HG03565 (cell line): ENCODE data around the gene PYHIN1.

Source experiments
- ATAC-seq: cut with Tn5 transposase; IDR thresholded peaks from one replicate; pipeline ENCODE4 v1.9.1; 2021; ENCODE audit warnings: mild to moderate bottlenecking, moderate library complexity; ENCODE audit not compliant: unreplicated experiment

Gene PYHIN1

GRCh38 chr1:159011751-159012150 lies 80.4 kb downstream of the PYHIN1 start:
- no peak for ATAC-seq

- ATAC-seq = peak; percentile 26
Observed at GRCh38 chr1:159012495-159012894, 81.1 kb downstream of the PYHIN1 start.

- ATAC-seq = no peak
Observed at GRCh38 chr1:159014003-159014571, 82.7 kb downstream of the PYHIN1 start.

GRCh38 chr1:159014851-159015250 lies 83.5 kb downstream of the PYHIN1 start:
- no peak for ATAC-seq

DNA sequence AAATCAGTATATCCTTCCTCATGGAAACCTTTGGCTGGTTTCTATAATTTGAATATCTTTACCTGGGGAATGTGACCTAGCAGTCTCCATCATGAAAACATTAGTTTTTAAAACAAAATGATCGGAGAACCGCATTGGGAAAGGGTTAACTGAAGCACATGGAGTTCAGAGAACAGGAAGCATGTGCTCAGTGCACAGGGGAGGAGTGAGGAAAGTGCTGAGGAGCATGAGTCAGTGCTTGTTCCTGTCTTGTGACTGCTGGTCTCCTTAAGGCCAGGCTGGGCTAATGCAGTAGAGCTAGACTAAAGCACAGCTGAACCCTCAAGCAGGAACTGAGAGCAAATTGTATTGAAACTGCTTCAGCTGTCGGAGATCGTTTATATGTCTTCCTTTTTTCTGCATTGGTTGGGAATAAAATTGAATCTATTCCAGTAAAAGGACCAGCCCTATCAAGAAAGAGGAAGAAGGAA lies 84.1 kb downstream of the PYHIN1 start:
- peak; percentile 97 for ATAC-seq

DNA sequence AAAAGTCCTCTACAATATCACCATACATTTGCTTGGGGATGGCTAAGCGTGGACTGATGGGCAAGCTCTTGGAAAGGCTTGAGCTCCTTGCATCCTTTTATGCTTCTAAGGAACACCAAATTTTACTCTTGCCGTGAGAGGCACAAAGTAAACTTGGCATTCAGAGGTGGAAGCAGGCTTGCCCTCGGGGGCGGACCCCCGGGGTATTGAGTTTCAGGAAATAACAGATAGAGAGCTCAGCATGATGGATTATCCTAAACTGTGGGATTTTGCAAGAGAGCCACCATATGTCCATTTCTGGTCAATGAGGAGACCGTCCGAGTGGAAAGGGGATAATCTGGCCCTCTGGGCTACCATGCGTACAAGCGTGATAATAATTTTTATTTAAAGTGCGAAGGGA lies 92.4 kb downstream of the PYHIN1 start:
- ATAC-seq = no peak

DNA sequence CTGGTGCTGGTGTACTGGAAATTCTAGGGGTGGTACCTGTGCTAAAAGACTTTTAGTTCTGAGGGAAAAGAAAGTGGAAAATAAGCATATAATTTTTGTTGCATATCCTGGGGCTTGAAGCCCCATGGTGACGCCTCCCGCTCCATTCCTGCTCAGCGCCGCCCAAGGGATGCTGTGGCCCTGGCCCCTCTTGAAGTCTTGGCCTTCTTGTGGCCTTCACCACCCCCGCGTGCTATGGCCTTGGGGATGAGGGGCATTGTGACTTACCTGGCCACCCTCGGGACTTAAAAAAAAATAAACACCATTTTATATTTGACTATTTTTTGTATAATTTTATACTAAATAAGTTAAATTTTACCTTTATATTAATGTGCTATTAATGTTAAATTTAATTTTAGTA lies 93.7 kb downstream of the PYHIN1 start:
- no peak for ATAC-seq
